Tibial nerve (tissue), 4 donors: ENCODE data around the gene NUP88. TPM values are rescaled to one million over a fixed set of nuclear protein-coding genes. Genes with fewer than 3 reads are reported as not detected.
A peak's percentile ranks its signal among the peaks of the same experiment; 100 is the strongest.
"Not testable (repeated sequence)": the region's sequence is repeated elsewhere in the genome, so short reads cannot be mapped to it uniquely, and the experiment has no call there.

ENCODE experiments used
- DNase-seq, 2 donors: peaks; one replicate each; pipeline ENCODE4 v3.0.0-alpha.2; 2019; ENCODE audit warnings: low spot score in 2 of 2
- H3K27ac ChIP-seq, 4 donors: fragments of 200-600 bp; sonication (generic) in 3 of 4; one replicate each; pipeline ENCODE4 v1.5.1; 2017 to 2019; ENCODE audit warnings: mild to moderate bottlenecking in 1 of 4
- H3K27me3 ChIP-seq, 2 donors: fragments of 200-600 bp; sonication (generic) in 1 of 2; one replicate each; pipeline versions ENCODE4 v1.5.1 to v1.6.0; 2017 to 2019
- H3K36me3 ChIP-seq, 3 donors: fragments of 200-600 bp; sonication (generic); one replicate each; pipeline ENCODE4 v1.5.1; 2018 to 2019
- H3K4me1 ChIP-seq, 4 donors: fragments of 200-600 bp; sonication (generic) in 3 of 4; one replicate each; pipeline ENCODE4 v1.5.1; 2017 to 2019
- H3K4me3 ChIP-seq, 4 donors: fragments of 200-600 bp; sonication (generic) in 3 of 4; one replicate each; pipeline ENCODE4 v1.5.1; 2017 to 2019; ENCODE audit warnings: mild to moderate bottlenecking in 1 of 4, moderate library complexity in 1 of 4
- H3K9me3 ChIP-seq, 4 donors: fragments of 200-600 bp; sonication (generic) in 3 of 4; one replicate each; pipeline ENCODE4 v1.5.1; 2017 to 2019
- EP300 ChIP-seq, 2 donors: sonication (generic); formaldehyde crosslinking; IDR thresholded peaks; one replicate each; pipeline ENCODE4 v1.6.1; 2017; ENCODE audit warnings: antibody characterized with exemption in 2 of 2, mild to moderate bottlenecking in 1 of 2
- POLR2A ChIP-seq, 2 donors: fragments of 450-650 bp; IDR thresholded peaks; one replicate each; pipeline ENCODE4 v1.6.1; 2017; ENCODE audit warnings: antibody characterized with exemption in 2 of 2, mild to moderate bottlenecking in 2 of 2, moderate library complexity in 2 of 2
- WGBS, 2 donors: methylation state at CpG; one replicate each; pipeline ENCODE4 v1.1.5; 2018; 5-methylcytosine and 5-hydroxymethylcytosine counted together
- total RNA-seq, 4 donors: library from RNA; depleted of rRNA; stranded (reverse); fragments of >200 nt; gene quantifications; one replicate each; pipeline ENCODE4 v1.1.0, GENCODE V29; 2016
- TF ChIP-seq, protein P1 (sequence below), 5 experiments: fragments of 200-600 bp in 3 of 5; fragments of 450-650 bp in 2 of 5; sonication (generic) in 3 of 5; IDR thresholded peaks; one replicate each; pipeline ENCODE4 v1.5.1; 2016 to 2019; ENCODE audit warnings: antibody characterized with exemption in 5 of 5, mild to moderate bottlenecking in 3 of 5, moderate library complexity in 2 of 5

The NUP88 gene
- total RNA-seq, 4 donors from 2014 or later: 56.2 to 91.5 (median 75.2) TPM

DNA sequence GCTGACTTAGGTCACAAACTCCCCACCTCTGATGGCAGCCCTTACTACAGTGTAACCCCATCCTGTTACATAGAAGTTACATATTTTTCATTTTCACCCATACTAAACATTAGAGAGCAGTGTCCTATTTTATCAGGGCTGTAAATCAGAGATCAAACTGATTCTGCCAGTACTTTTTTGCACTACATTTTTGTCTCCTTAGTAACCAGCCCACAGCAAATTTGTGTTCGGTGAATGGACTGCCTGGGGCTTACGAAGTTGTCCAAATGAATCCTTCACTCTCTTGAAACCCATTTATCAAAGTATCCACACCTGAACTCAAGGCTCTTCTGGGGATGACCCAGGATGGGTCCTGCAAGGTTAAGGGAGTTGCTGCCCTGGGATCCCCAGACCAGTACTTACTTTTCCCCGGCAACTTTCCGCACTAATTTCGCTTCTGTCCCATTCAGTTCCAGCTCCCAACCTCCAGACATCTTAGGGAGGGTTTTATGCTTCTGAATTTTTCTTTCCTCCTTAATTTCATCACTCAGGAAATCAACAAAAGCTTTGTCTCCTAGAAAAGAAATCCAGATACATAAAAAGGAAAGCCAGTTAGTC lies 18.4 kb upstream of the NUP88 start:
- peaks cover 0 to 32% (median 16%) of the 10 kb centered on the region in 4 donors for H3K4me1 ChIP-seq
- H3K36me3 ChIP-seq: peaks cover 0 to 60% (median 12%) of the 10 kb centered on the region in 3 donors
- H3K27me3 ChIP-seq: no peaks in the 10 kb centered on the region
- DNase-seq: no peak
- TF ChIP-seq EP300 (IDR thresholded peaks at IDR 0.05): no peak
- TF ChIP-seq POLR2A (IDR thresholded peaks at IDR 0.05): no peak
- TF ChIP-seq, protein P1, sequence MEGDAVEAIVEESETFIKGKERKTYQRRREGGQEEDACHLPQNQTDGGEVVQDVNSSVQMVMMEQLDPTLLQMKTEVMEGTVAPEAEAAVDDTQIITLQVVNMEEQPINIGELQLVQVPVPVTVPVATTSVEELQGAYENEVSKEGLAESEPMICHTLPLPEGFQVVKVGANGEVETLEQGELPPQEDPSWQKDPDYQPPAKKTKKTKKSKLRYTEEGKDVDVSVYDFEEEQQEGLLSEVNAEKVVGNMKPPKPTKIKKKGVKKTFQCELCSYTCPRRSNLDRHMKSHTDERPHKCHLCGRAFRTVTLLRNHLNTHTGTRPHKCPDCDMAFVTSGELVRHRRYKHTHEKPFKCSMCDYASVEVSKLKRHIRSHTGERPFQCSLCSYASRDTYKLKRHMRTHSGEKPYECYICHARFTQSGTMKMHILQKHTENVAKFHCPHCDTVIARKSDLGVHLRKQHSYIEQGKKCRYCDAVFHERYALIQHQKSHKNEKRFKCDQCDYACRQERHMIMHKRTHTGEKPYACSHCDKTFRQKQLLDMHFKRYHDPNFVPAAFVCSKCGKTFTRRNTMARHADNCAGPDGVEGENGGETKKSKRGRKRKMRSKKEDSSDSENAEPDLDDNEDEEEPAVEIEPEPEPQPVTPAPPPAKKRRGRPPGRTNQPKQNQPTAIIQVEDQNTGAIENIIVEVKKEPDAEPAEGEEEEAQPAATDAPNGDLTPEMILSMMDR (IDR thresholded peaks at IDR 0.05): no peak
- no peaks in the 10 kb centered on the region for H3K9me3 ChIP-seq
- H3K27ac ChIP-seq: peak overlapping the region in 2 of 4 donors; percentile 79 to 82
- peak overlapping the region; percentile 76 to 92 (median 82) for H3K4me3 ChIP-seq
- 53 to 58% methylated on average over 5 of the region's 5 CpGs for WGBS, 2 donors

DNA sequence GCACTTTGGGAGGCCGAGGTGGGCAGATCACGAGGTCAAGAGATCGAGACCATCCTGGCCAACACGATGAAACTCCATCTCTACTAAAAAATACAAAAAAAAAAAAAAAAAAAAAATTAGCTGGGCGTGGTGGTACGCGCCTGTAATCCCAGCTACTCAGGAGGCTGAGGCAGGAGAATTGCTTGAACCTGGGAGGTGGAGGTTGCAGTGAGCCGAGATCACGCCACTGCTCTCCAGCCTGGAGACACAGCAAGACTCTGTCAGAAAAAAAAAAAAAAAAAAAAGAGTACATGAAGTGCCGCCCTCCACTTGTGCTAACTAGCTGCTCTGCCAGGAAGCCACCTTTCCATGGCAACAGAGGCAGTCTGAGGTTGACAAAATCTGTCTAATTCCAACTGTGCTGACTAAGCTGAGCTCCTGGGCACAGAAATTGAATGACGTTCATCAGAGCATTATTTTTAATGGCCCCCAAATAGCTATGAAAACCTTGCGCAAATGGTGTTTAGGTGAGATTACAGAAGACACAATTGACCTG lies 16.4 kb upstream of the NUP88 start:
- DNase-seq, H3K27ac ChIP-seq, H3K27me3 ChIP-seq, H3K4me3 ChIP-seq, H3K9me3 ChIP-seq: not testable (repeated sequence)
- 90 to 91% methylated on average over 12 of the region's 12 CpGs for WGBS, 2 donors
- Histone ChIP-seq H3K36me3 (peaks cover 0 to 69% (median 15%) of the 10 kb centered on the region in 3 donors), H3K4me1 (peaks cover 0 to 32% (median 16%) of the 10 kb centered on the region in 4 donors)

- Histone ChIP-seq H3K4me3 (no peak overlapping the region), H3K9me3 (no peaks in the 10 kb centered on the region), H3K27me3 (no peaks in the 10 kb centered on the region), H3K27ac (no peak overlapping the region), H3K4me1 (peaks cover 0 to 32% (median 16%) of the 10 kb centered on the region in 4 donors), H3K36me3 (peaks cover 0 to 77% (median 15%) of the 10 kb centered on the region in 3 donors)
- no peak for DNase-seq
- TF ChIP-seq POLR2A (IDR thresholded peaks at IDR 0.05) (no peak), EP300 (IDR thresholded peaks at IDR 0.05) (no peak)
- TF ChIP-seq, protein P1 (IDR thresholded peaks at IDR 0.05): no peak
- 83 to 89% methylated on average over 2 of the region's 2 CpGs for WGBS, 2 donors
These were observed 15.5 kb upstream of the NUP88 start for GRCh38 chr17:5434984-5435383.

GRCh38 chr17:5431949-5432556 lies 12.6 kb upstream of the NUP88 start:
- no peak for DNase-seq
- peaks cover 0 to 10% (median 3%) of the 10 kb centered on the region in 4 donors for H3K4me1 ChIP-seq
- 78 to 83% methylated on average over 3 of the region's 3 CpGs for WGBS, 2 donors
- no peaks in the 10 kb centered on the region for H3K27me3 ChIP-seq
- TF ChIP-seq, protein P1 (IDR thresholded peaks at IDR 0.05): no peak
- TF ChIP-seq POLR2A (IDR thresholded peaks at IDR 0.05) (no peak), EP300 (IDR thresholded peaks at IDR 0.05) (no peak)
- no peaks in the 10 kb centered on the region for H3K9me3 ChIP-seq
- H3K36me3 ChIP-seq: peaks cover 0 to 99% (median 15%) of the 10 kb centered on the region in 3 donors
- no peak overlapping the region for H3K27ac ChIP-seq
- H3K4me3 ChIP-seq: no peak overlapping the region

GRCh38 chr17:5431234-5431633 lies 11.8 kb upstream of the NUP88 start:
- peaks cover 0 to 100% (median 15%) of the 10 kb centered on the region in 3 donors for H3K36me3 ChIP-seq
- not testable (repeated sequence) for H3K27me3 ChIP-seq, H3K9me3 ChIP-seq, H3K27ac ChIP-seq, H3K4me3 ChIP-seq, H3K4me1 ChIP-seq, DNase-seq
- 74 to 90% methylated on average over 5 of the region's 5 CpGs for WGBS, 2 donors

DNA sequence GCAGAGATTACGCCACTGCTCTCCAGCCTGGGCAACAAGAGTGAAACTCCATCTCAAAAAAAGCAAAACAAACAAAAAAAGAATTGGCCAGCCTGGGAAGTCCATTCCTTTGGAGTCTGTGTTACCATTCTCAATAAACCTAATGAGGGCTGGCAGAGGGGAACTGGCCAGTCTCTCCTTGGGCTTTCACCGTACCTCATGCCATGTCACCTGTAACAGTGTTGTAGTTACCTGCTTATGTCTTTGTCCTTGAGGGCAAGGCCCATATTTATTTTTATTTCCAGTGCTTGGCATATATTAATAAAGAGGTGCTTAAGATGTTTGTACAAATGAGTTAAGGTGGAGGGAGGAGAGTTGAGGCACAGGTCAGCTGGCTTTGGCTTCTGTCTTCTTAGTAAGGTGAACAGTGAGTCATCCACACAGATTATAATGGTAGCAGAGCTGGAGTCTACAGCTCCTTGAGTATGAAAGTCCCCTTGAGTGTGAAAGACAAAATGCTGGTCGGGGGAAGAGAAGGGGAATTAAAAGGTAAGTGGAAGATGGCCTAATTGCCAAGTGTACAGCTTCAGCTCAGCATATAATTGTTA lies 11.0 kb upstream of the NUP88 start:
- Histone ChIP-seq H3K4me1 (no peaks in the 10 kb centered on the region), H3K36me3 (peaks cover 2 to 100% (median 15%) of the 10 kb centered on the region in 3 donors), H3K27ac (no peak overlapping the region), H3K27me3 (no peaks in the 10 kb centered on the region), H3K9me3 (no peaks in the 10 kb centered on the region), H3K4me3 (no peak overlapping the region)
- TF ChIP-seq, protein P1 (IDR thresholded peaks at IDR 0.05): no peak
- TF ChIP-seq EP300 (IDR thresholded peaks at IDR 0.05) (no peak), POLR2A (IDR thresholded peaks at IDR 0.05) (no peak)
- no peak for DNase-seq
- 89 to 90% methylated on average over 3 of the region's 3 CpGs for WGBS, 2 donors
